Hepatocyte (in vitro differentiated cells): Measurements from ENCODE around the gene PTCD3. TPM values are rescaled to one million over a fixed set of nuclear protein-coding genes. Genes with fewer than 3 reads are reported as not detected.

Source experiments
- DNase-seq: peaks from one replicate; pipeline ENCODE4 v3.0.0-alpha.2; 2016; ENCODE audit warnings: low spot score
- H2AFZ ChIP-seq: fragments of 200-600 bp; sonication (generic); 2 replicates; pipeline ENCODE4 v1.6.0; 2016; ENCODE audit warnings: antibody characterized with exemption, mild to moderate bottlenecking
- H3K27ac ChIP-seq: fragments of 200-600 bp; sonication (generic); 2 replicates; pipeline ENCODE4 v1.5.1; 2016; ENCODE audit warnings: mild to moderate bottlenecking
- H3K27me3 ChIP-seq: fragments of 200-600 bp; sonication (generic); 2 replicates; pipeline ENCODE4 v1.6.1; 2016
- H3K36me3 ChIP-seq: fragments of 200-600 bp; sonication (generic); replicated peaks from 2 replicates; pipeline ENCODE4 v1.5.1; 2016; ENCODE audit warnings: low read depth; ENCODE audit not compliant: insufficient read depth
- H3K4me1 ChIP-seq: fragments of 200-600 bp; sonication (generic); 2 replicates; pipeline ENCODE4 v1.5.1; 2016; ENCODE audit warnings: mild to moderate bottlenecking, moderate library complexity; ENCODE audit not compliant: insufficient read depth
- H3K4me2 ChIP-seq: fragments of 200-600 bp; sonication (generic); 2 replicates; pipeline ENCODE4 v1.6.0; 2016
- H3K4me3 ChIP-seq: fragments of 200-600 bp; sonication (generic); 2 replicates; pipeline ENCODE4 v1.5.1; 2016; ENCODE audit warnings: mild to moderate bottlenecking
- H3K79me2 ChIP-seq: fragments of 200-600 bp; sonication (generic); 2 replicates; pipeline ENCODE4 v1.6.0; 2017; ENCODE audit warnings: mild to moderate bottlenecking
- H3K9me2 ChIP-seq: fragments of 200-600 bp; sonication (generic); replicated peaks from 2 replicates; pipeline ENCODE4 v1.6.0; 2017; ENCODE audit warnings: mild to moderate bottlenecking; ENCODE audit not compliant: insufficient read depth
- H3K9me3 ChIP-seq: fragments of 200-600 bp; sonication (generic); 2 replicates; pipeline ENCODE4 v1.5.1; 2016; ENCODE audit warnings: low read depth, mild to moderate bottlenecking
- H4K20me1 ChIP-seq: fragments of 200-600 bp; sonication (generic); 2 replicates; pipeline ENCODE4 v1.6.0; 2016; ENCODE audit warnings: mild to moderate bottlenecking; ENCODE audit not compliant: insufficient read depth, poor library complexity, severe bottlenecking
- EZH2 ChIP-seq: fragments of 200-600 bp; sonication (generic); IDR thresholded peaks from 2 replicates; pipeline ENCODE4 v1.6.1; 2016; ENCODE audit warnings: antibody characterized with exemption, mild to moderate bottlenecking, borderline replicate concordance
- EZH2phosphoT487 ChIP-seq: fragments of 200-600 bp; sonication (generic); IDR thresholded peaks from one replicate; pipeline ENCODE4 v1.6.1; 2018; ENCODE audit warnings: antibody characterized with exemption, mild to moderate bottlenecking, low read depth, moderate library complexity; ENCODE audit not compliant: unreplicated experiment, severe bottlenecking
- WGBS: methylation state at CpG from one replicate; pipeline ENCODE4 v1.1.6; 2016; ENCODE audit warnings: low lambda C conversion rate; ENCODE audit errors: missing lambda C conversion rate; 5-methylcytosine and 5-hydroxymethylcytosine counted together
- polyA plus RNA-seq: library from polyadenylated mRNA; unstranded; fragments of >200 nt; fragmentation: Nextera tagmentation; extraction: Ambion mirVana; gene quantifications from 2 replicates; pipeline ENCODE4 v1.2.1, GENCODE V29; 2016
- total RNA-seq: library from RNA; depleted of rRNA; stranded (reverse); fragments of >200 nt; gene quantifications from 2 replicates; pipeline ENCODE4 v1.2.3, GENCODE V29; 2014
- TF ChIP-seq, protein P1 (sequence below): fragments of 200-600 bp; sonication (generic); IDR thresholded peaks from 2 replicates; pipeline ENCODE4 v1.5.1; 2016; ENCODE audit warnings: antibody characterized with exemption, mild to moderate bottlenecking; ENCODE audit not compliant: poor library complexity

Gene PTCD3
- total and polyA plus RNA-seq, 2 experiments from 2014 or later, result 54.2 to 92.1 TPM

DNA sequence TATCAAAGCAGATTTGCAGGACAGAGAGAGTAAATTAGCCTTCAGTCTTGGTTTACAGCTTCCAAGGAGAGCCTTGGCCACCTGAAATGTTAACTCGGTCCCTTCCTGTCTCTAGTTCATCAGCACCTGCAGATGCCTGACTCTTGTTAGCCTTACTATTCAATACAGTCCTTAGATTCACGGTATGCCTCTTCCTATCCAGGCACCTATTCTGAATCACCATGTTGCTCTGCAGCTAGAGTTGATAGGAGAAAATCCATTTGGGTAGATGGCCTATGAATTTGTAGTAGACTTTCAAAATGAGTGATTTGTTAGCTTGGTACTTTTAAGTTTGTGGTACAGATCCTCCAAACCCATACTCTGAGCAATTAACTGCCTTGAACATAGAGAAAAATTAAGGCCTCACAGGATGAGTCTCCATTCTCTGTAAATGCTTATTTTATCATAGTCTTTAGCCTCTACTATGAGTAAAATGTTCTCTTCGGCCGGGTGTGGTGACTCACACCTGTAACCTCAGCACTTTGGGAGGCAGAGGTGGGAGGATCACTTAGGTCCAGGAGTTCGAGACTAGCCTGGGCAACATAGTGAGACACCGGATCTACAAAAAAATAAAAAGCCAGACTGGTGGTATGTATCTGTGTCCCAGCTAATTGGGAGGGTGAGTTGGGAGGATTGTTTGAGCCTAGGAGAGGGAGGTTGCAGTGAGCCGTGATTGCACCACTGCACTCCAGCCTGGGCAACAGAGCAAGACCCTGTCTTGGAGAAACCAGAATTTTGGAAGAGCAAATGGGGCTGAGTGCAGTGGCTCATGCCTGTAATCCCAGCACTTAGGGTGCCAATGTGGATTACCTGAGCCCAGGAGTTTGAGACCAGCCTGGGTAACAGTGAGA is 32.9 kb downstream of the PTCD3 start:
- TF ChIP-seq EZH2phosphoT487 (no peak), EZH2 (no peak)
- TF ChIP-seq, protein P1, sequence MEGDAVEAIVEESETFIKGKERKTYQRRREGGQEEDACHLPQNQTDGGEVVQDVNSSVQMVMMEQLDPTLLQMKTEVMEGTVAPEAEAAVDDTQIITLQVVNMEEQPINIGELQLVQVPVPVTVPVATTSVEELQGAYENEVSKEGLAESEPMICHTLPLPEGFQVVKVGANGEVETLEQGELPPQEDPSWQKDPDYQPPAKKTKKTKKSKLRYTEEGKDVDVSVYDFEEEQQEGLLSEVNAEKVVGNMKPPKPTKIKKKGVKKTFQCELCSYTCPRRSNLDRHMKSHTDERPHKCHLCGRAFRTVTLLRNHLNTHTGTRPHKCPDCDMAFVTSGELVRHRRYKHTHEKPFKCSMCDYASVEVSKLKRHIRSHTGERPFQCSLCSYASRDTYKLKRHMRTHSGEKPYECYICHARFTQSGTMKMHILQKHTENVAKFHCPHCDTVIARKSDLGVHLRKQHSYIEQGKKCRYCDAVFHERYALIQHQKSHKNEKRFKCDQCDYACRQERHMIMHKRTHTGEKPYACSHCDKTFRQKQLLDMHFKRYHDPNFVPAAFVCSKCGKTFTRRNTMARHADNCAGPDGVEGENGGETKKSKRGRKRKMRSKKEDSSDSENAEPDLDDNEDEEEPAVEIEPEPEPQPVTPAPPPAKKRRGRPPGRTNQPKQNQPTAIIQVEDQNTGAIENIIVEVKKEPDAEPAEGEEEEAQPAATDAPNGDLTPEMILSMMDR, result no peak
- Histone ChIP-seq H3K79me2 (no peaks in the 10 kb centered on the region), H3K4me2 (no peak overlapping the region), H2AFZ (no peak overlapping the region), H3K27me3 (no peaks in the 10 kb centered on the region), H3K4me1 (no peaks in the 10 kb centered on the region), H3K36me3 (peaks cover 10% of the 10 kb centered on the region), H4K20me1 (no peaks in the 10 kb centered on the region), H3K27ac (no peak overlapping the region), H3K9me2 (no peaks in the 10 kb centered on the region), H3K4me3 (no peak overlapping the region), H3K9me3 (no peaks in the 10 kb centered on the region)
- 92% methylated on average over 7 of the region's 7 CpGs for WGBS
- DNase-seq, result no peak

DNA sequence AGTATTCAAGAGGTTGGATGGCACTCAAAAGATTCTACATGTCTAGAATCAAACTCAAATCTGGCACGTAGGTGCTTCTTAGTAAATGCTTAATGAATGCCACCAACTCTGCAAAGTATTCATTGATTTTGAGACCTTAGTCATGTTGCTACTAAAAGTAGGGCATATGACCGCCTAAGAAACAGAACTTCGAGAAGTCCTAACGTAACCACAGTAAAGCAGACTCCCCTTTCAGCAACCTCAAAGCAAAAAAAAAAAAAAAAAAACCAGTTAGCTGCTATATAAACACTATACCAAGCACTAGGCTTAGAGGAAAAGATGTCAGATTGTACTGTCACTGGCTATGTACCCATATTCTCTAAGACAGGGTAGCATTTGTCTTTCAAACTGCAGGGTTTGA is 33.9 kb downstream of the PTCD3 start:
- Histone ChIP-seq H3K27ac (no peak overlapping the region), H3K36me3 (peaks cover 9% of the 10 kb centered on the region), H2AFZ (no peak overlapping the region), H3K4me1 (no peaks in the 10 kb centered on the region), H3K79me2 (no peaks in the 10 kb centered on the region), H3K4me3 (no peak overlapping the region), H3K9me3 (no peaks in the 10 kb centered on the region), H3K27me3 (no peaks in the 10 kb centered on the region), H3K4me2 (no peak overlapping the region), H3K9me2 (no peaks in the 10 kb centered on the region), H4K20me1 (no peaks in the 10 kb centered on the region)
- TF ChIP-seq EZH2phosphoT487 (no peak), EZH2 (no peak)
- TF ChIP-seq, protein P1, result no peak
- 99% methylated on average over 4 of the region's 4 CpGs for WGBS
- DNase-seq, result no peak

DNA sequence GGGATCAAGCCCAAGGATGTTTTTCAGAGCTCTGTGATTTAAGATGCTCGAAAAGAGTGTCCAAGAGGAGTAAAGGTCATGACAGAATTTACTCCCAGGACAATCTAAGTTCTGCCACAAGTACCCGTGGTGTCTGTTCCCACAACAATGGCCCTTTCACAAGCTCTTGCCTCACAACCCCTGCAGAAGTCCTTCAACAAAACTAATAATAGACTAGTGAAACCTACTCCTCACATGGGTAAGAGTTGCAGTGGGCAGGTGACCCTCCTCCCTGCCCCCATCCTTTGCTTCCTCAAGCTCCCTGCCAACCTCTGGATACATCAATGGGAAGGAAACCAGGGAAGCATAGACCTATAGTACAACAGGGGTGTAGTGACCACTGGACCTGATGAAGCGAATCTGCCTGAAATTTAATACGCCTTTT is 34.9 kb downstream of the PTCD3 start:
- H3K4me3 ChIP-seq, result no peak overlapping the region
- H3K27ac ChIP-seq, result no peak overlapping the region
- no peaks in the 10 kb centered on the region for H3K27me3 ChIP-seq
- H3K4me2 ChIP-seq, result no peak overlapping the region
- H3K9me3 ChIP-seq, result no peaks in the 10 kb centered on the region
- no peaks in the 10 kb centered on the region for H3K4me1 ChIP-seq
- H3K79me2 ChIP-seq, result no peaks in the 10 kb centered on the region
- H4K20me1 ChIP-seq, result no peaks in the 10 kb centered on the region
- TF ChIP-seq EZH2, result no peak
- TF ChIP-seq, protein P1, result no peak
- no peak for TF ChIP-seq EZH2phosphoT487
- 92% methylated on average over 4 of the region's 4 CpGs for WGBS
- no peak for DNase-seq
- no peaks in the 10 kb centered on the region for H3K9me2 ChIP-seq
- H2AFZ ChIP-seq, result no peak overlapping the region
- H3K36me3 ChIP-seq, result peaks cover 4% of the 10 kb centered on the region
